ACC112 (cell line): ENCODE data around the gene FLII.
"Not testable (repeated sequence)": the region's sequence is repeated elsewhere in the genome, so short reads cannot be mapped to it uniquely, and the experiment has no call there.

ENCODE experiments used
- H2AFZ ChIP-seq: fragments of 200-600 bp; sonication (generic); one replicate; pipeline ENCODE4 v1.6.0; 2017; ENCODE audit warnings: antibody characterized with exemption, low read length; ENCODE audit not compliant: unreplicated experiment
- H3K27ac ChIP-seq: fragments of 200-600 bp; sonication (generic); 2 replicates; pipeline ENCODE4 v1.5.1; 2014; ENCODE audit warnings: low read depth, mild to moderate bottlenecking, antibody characterized with exemption, low read length, moderate library complexity
- H3K27me3 ChIP-seq: fragments of 200-600 bp; sonication (generic); 2 replicates; pipeline ENCODE4 v1.6.1; 2014; ENCODE audit warnings: mild to moderate bottlenecking, antibody characterized with exemption, low read length, moderate library complexity, mixed read lengths; ENCODE audit not compliant: insufficient read depth
- H3K36me3 ChIP-seq: fragments of 200-600 bp; sonication (generic); 2 replicates; pipeline ENCODE4 v1.6.1; 2016; ENCODE audit warnings: mild to moderate bottlenecking, antibody characterized with exemption, low read length, moderate library complexity, mixed read lengths; ENCODE audit not compliant: insufficient read depth
- H3K4me1 ChIP-seq: fragments of 200-600 bp; sonication (generic); one replicate; pipeline ENCODE4 v1.6.1; 2016; ENCODE audit warnings: low read length, mixed read lengths; ENCODE audit not compliant: insufficient read depth, unreplicated experiment, control insufficient read depth
- H3K4me3 ChIP-seq: fragments of 200-600 bp; sonication (generic); 2 replicates; pipeline ENCODE4 v1.5.1; 2014; ENCODE audit warnings: mild to moderate bottlenecking, low read depth, low read length
- H3K79me2 ChIP-seq: fragments of 200-600 bp; sonication (generic); one replicate; pipeline ENCODE4 v1.6.0; 2016; ENCODE audit warnings: low read length; ENCODE audit not compliant: control insufficient read depth, unreplicated experiment, insufficient read depth

FLII gene

DNA sequence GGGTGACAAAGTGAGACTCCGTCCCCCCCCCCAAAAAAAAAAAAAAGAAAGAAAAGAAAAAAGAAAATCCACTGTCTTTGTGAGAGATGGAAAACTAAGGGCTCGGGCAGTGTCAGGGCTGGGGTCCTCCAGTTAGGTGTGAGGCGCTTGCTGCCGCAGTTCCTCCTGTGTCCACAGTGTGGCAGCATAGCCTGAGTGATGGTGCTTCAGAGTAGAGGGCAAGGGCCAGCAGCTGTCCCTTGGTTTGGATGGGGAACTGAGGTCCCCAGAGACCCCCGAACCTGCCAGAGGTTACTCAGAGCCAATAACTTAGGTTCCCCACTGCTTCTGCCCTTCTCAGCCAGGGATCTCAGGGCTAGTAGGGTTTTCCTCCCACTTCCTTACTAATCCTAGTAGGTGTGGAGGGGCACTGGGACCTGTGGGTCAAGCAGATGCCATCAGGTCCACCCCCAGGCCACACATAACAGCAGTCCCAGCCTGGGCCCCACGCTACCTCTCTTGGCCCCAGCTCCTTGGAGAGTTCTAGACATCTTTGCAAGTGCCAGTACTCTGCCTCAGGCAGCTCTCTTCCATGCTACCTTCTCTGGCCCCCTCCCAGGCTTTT lies 41.0 kb downstream of the FLII start:
- Histone ChIP-seq H3K79me2 (no peaks in the 10 kb centered on the region), H3K4me3 (no peak overlapping the region), H3K27me3 (no peaks in the 10 kb centered on the region), H2AFZ (no peak overlapping the region), H3K4me1 (peaks cover 27% of the 10 kb centered on the region), H3K36me3 (no peaks in the 10 kb centered on the region), H3K27ac (no peak overlapping the region)

- H3K36me3 ChIP-seq, H3K27ac ChIP-seq, H3K27me3 ChIP-seq, H2AFZ ChIP-seq, H3K4me3 ChIP-seq, H3K79me2 ChIP-seq: not testable (repeated sequence)
- H3K4me1 ChIP-seq: peaks cover 27% of the 10 kb centered on the region
These were observed 41.6 kb downstream of the FLII start for GRCh38 chr17:18216906-18217305.

DNA sequence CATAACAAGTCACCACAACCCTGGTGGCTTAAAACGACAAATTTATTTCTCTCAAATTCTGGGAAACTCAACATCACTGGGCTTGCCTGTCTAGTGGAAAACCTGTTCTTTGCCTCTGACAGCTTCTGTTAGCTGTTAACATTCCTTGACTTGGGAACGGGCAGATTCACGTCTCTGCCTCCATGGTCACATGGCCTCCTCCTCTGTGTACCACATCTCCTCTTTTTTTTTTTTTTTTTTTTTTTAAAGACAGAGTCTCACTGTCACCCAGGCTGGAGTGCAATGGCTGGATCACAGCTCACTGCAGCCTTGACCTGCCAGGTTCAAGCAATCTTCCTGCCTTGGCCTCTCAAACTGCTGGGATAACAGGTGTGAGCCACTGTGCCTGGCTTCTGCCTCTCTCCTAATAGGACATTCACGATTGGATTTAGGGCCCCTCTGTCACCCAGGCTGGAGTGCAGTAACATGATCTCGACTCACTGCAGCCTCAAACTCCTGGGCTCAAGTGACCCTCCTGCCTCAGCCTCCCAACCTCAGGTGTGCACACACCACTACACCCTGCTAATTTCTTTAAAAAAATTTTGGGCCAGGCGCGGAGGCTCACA lies 44.8 kb downstream of the FLII start:
- Histone ChIP-seq H3K36me3 (peaks cover 10% of the 10 kb centered on the region), H3K79me2 (no peaks in the 10 kb centered on the region), H3K27me3 (no peaks in the 10 kb centered on the region), H2AFZ (no peak overlapping the region), H3K4me3 (no peak overlapping the region), H3K4me1 (peaks cover 5% of the 10 kb centered on the region), H3K27ac (no peak overlapping the region)

DNA sequence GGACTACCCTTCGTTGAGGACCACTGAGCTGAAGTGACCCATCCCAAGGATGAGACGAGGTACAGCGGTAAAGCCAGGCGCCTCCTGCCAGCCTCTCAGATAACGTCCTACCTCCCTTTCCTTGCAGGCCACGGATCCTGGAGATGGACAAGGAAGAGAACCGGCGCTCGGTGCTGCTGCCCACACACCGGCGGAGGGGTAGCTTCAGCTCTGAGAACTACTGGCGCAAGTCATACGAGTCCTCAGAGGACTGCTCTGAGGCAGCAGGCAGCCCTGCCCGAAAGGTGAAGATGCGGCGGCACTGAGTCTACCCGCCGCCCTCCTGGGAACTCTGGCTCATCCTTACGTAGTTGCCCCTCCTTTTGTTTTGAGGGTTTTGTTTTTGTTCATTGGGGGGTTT lies 50.4 kb downstream of the FLII start:
- peaks cover 15% of the 10 kb centered on the region for H3K79me2 ChIP-seq
- no peaks in the 10 kb centered on the region for H3K4me1 ChIP-seq
- no peaks in the 10 kb centered on the region for H3K27me3 ChIP-seq
- no peak overlapping the region for H2AFZ ChIP-seq
- no peak overlapping the region for H3K27ac ChIP-seq
- H3K36me3 ChIP-seq: peaks cover 22% of the 10 kb centered on the region
- H3K4me3 ChIP-seq: no peak overlapping the region

DNA sequence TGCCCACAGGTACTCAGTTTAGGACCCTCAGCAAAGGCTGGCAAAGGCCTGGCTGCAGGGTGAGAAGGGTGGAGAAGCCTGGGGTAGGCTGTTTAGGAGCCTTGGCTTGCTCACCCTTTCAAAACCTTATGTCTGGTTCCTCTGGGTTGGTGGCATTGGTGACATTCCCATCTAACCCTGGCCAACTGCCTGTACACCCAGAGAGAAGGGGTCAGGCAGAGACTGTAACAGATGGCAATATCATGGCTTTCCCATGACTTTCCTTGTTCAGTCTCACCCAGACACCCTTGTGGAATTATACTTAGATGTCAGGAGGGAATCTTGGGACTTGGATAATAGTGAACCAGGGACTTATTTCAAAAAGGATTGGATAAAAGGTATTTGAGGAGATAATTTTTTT lies 51.6 kb downstream of the FLII start:
- H3K4me1 ChIP-seq: no peaks in the 10 kb centered on the region
- no peaks in the 10 kb centered on the region for H3K27me3 ChIP-seq
- no peak overlapping the region for H3K27ac ChIP-seq
- H3K4me3 ChIP-seq: no peak overlapping the region
- H3K36me3 ChIP-seq: peaks cover 22% of the 10 kb centered on the region
- no peak overlapping the region for H2AFZ ChIP-seq
- H3K79me2 ChIP-seq: peaks cover 21% of the 10 kb centered on the region

DNA sequence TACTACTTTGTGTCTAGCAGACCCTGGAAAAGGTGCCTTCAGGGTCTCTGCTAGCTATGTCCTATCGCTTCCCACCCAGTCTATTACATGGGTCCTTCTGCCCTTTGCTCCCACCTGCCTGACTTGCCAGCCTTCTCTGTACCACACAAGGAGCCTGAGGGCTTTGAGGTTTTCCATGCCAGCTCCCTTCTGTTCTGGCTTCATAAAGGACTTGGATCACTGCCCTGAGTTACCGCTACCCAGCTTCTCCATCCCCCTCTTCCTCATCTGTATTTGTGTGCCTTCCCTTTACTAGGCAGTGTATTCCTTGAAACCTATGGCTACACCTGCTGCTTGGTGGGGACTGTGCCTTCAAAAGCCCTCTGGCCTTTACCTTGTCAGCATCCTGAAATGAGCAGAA lies 52.7 kb downstream of the FLII start:
- H3K27me3 ChIP-seq: no peaks in the 10 kb centered on the region
- no peak overlapping the region for H3K4me3 ChIP-seq
- H3K27ac ChIP-seq: no peak overlapping the region
- H3K36me3 ChIP-seq: peaks cover 22% of the 10 kb centered on the region
- H2AFZ ChIP-seq: no peak overlapping the region
- no peaks in the 10 kb centered on the region for H3K4me1 ChIP-seq
- peaks cover 29% of the 10 kb centered on the region for H3K79me2 ChIP-seq

DNA sequence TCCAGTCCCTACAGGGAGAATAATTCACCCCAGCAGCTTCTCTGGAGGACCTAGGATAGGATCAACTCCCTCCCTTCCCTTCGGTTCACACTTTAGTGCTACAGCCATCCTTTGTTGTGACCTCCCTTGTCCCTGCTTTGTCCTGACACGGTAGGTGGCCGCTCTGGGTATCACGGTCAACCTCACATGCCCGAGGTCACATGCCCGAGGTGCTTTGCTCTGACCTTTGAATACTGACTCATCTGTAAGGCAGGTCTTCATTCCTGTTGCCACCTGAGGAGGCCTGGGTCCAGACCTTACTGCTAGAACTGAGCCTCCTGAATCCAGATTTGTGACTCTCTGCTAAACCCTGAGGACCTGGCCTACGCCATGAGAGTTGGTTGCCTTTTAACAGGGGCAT lies 55.2 kb downstream of the FLII start:
- no peaks in the 10 kb centered on the region for H3K27me3 ChIP-seq

DNA sequence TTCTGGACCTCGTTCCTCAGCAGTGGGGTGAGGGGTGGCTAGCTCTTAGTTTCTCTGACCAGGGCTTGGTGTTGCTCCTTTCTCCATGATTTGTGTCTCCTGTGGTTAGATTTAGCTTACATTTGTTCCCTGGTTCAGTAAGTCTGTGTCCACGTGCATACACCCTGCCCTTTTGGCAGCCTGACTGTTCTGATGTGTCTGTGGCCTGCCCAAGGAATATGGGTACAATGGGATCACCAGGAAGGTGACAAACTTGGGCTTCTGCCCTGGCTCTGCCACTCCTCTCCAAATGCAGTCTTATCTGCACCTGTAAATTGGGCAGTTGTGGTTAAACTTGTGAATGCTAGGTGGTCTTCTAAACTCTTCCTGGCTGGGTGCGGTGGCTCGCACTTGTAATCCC lies 57.4 kb downstream of the FLII start:
- Histone ChIP-seq H3K4me3 (no peak overlapping the region), H3K27me3 (no peaks in the 10 kb centered on the region), H3K36me3 (peaks cover 14% of the 10 kb centered on the region), H3K4me1 (no peaks in the 10 kb centered on the region), H3K79me2 (peaks cover 72% of the 10 kb centered on the region), H2AFZ (no peak overlapping the region), H3K27ac (no peak overlapping the region)

More for the DNA sequence above, 55.2 kb downstream of the FLII start:
- H2AFZ ChIP-seq: no peak overlapping the region
- no peaks in the 10 kb centered on the region for H3K4me1 ChIP-seq
- peaks cover 15% of the 10 kb centered on the region; the same call in 1 of the 2 replicates for H3K36me3 ChIP-seq
- H3K4me3 ChIP-seq: no peak overlapping the region
- no peak overlapping the region for H3K27ac ChIP-seq
- peaks cover 53% of the 10 kb centered on the region for H3K79me2 ChIP-seq

DNA sequence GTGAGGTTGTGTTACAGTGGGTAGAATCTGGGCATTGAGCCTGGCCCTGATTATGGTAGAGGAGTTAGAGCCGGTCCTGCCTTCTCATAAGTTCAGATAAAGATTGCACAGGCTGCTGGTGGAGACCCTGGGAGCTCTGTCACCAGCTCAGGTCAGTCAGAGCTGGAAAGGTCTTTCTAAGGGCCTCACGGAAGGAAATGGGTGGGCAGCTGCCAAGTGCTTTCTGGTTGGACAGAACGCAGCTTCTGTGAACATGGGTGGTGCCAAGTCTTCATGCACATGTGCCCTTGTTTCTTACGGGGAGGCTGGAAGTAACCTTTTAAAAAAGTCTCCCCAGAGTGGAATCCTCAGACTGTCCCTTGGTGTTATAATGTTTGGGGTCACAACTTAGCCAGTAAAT lies 60.0 kb downstream of the FLII start:
- peaks cover 85% of the 10 kb centered on the region for H3K79me2 ChIP-seq
- H3K4me1 ChIP-seq: no peaks in the 10 kb centered on the region
- no peak overlapping the region for H3K27ac ChIP-seq
- peaks cover 16% of the 10 kb centered on the region for H3K36me3 ChIP-seq
- no peaks in the 10 kb centered on the region for H3K27me3 ChIP-seq
- H2AFZ ChIP-seq: no peak overlapping the region
- no peak overlapping the region for H3K4me3 ChIP-seq

DNA sequence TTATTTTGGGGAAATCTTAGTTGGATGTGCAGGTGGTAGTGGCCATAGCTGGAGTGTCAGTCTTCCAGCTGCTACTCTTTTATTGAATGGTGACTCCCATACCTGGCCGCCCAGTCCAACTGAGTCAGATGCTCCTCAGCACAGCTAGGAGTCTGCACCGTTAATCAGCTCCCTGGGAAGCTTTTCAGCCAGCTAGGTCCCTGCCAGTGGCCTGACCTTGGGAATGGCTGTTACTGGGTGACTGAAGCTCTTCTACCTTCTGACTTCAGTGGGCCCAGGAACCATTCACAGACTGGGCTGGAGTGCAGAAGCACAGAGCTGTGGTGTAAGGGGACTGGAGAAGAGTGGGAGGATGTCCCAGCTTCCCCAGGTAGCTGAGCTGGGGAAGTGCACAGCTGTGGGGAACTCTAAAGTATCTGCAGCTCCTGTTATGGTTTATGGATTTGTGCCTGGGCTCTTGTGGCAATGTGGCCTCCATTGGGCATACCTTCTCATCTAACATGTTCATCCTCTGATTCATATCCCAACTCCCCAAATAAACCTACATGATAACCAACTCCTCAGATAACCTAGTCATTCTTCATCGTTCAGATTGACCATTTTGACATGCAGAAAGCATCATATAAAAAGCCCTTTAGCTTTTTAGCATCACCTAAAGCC lies 60.9 kb downstream of the FLII start:
- no peaks in the 10 kb centered on the region for H3K27me3 ChIP-seq
- H3K27ac ChIP-seq: no peak overlapping the region
- H3K79me2 ChIP-seq: peaks cover 89% of the 10 kb centered on the region
- H3K36me3 ChIP-seq: peaks cover 16% of the 10 kb centered on the region
- no peak overlapping the region for H3K4me3 ChIP-seq
- H3K4me1 ChIP-seq: no peaks in the 10 kb centered on the region
- no peak overlapping the region for H2AFZ ChIP-seq

- H3K4me1 ChIP-seq: peaks cover 9% of the 10 kb centered on the region
- H3K79me2 ChIP-seq: peaks cover 93% of the 10 kb centered on the region
- no peak overlapping the region for H2AFZ ChIP-seq
- no peaks in the 10 kb centered on the region for H3K27me3 ChIP-seq
- peaks cover 16% of the 10 kb centered on the region for H3K36me3 ChIP-seq
- no peak overlapping the region for H3K4me3 ChIP-seq
- no peak overlapping the region for H3K27ac ChIP-seq
These were observed 63.3 kb downstream of the FLII start for GRCh38 chr17:18195246-18195645.
